Measurements from ENCODE around the gene FAM3B. TPM values are rescaled to one million over a fixed set of nuclear protein-coding genes. Genes with fewer than 3 reads are reported as not detected.

FAM3B gene
- total RNA-seq, 2 experiments from 2014 or later: not detected

- H3K27me3 Mint-ChIP-seq: no peaks in the 10 kb centered on the region
- DNase-seq (no peak), ATAC-seq (ENCODE audit: low read depth) (no peak)
- H3K4me3 Mint-ChIP-seq: no peak overlapping the region
- POLR2A ChIA-PET: no interaction called here
- no peaks in the 10 kb centered on the region for H3K9me3 Mint-ChIP-seq
- peaks cover 2% of the 10 kb centered on the region for H3K4me1 Mint-ChIP-seq
- peaks cover 41% of the 10 kb centered on the region for H3K36me3 Mint-ChIP-seq
- H3K27ac Mint-ChIP-seq: no peak overlapping the region
Measured at GRCh38 chr21:41388259-41388658, 71.7 kb downstream of the FAM3B start.

- no peaks in the 10 kb centered on the region for H3K27me3 Mint-ChIP-seq
- H3K27ac Mint-ChIP-seq: no peak overlapping the region
Measured at GRCh38 chr21:41390043-41390639, 73.5 kb downstream of the FAM3B start.

DNA sequence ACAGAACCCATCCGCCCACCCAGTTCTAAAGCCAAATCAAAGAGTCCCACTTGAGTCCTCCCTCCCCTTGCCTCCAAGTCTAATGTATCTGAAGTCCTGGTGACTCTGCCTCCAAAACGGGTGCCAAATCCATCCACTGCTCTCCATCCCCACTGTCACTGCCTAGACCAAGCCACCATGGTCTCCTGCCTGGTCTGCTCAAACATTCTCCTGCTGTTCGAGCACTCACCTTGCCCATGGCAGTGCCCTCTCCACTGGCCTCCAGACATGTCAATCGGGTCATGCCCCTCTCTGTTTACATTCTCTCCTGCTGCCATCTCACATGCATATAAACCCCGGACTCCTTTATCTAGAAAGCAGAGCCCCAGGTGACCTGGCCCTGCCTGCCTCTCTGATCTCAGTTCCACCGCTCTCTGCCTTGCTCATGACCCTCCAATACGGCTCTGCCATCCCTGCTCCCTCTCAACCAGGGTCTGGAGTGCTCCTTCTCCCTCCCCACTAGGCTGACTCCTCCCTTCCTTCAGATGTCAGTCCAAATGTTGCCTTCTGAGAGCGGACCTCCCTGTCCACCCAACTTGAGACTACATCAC, 77.4 kb downstream of the FAM3B start:
- no peak overlapping the region for H3K27ac Mint-ChIP-seq
- H3K27me3 Mint-ChIP-seq: no peaks in the 10 kb centered on the region
- DNase-seq: no peak
- POLR2A ChIA-PET: no interaction called here
- no peaks in the 10 kb centered on the region for H3K9me3 Mint-ChIP-seq
- no peak overlapping the region for H3K4me3 Mint-ChIP-seq
- no peak for ATAC-seq (ENCODE audit: low read depth)
- peaks cover 55% of the 10 kb centered on the region for H3K36me3 Mint-ChIP-seq
- peaks cover 8% of the 10 kb centered on the region for H3K4me1 Mint-ChIP-seq

More at GRCh38 chr21:41390043-41390639, 73.5 kb downstream of the FAM3B start:
- Mint-ChIP-seq H3K4me1 (peaks cover 8% of the 10 kb centered on the region), H3K4me3 (no peak overlapping the region), H3K9me3 (no peaks in the 10 kb centered on the region), H3K36me3 (peaks cover 45% of the 10 kb centered on the region)
- ATAC-seq (ENCODE audit: low read depth) (no peak), DNase-seq (no peak)
- POLR2A ChIA-PET: no interaction called here

GRCh38 chr21:41396558-41397075, 80.0 kb downstream of the FAM3B start:
- no peak overlapping the region for H3K4me3 Mint-ChIP-seq
- H3K4me1 Mint-ChIP-seq: peaks cover 8% of the 10 kb centered on the region
- no peaks in the 10 kb centered on the region for H3K27me3 Mint-ChIP-seq
- ATAC-seq (ENCODE audit: low read depth): no peak
- H3K36me3 Mint-ChIP-seq: peaks cover 68% of the 10 kb centered on the region
- H3K27ac Mint-ChIP-seq: no peak overlapping the region
- POLR2A ChIA-PET: no interaction called here
- no peak for DNase-seq
- H3K9me3 Mint-ChIP-seq: no peaks in the 10 kb centered on the region

DNA sequence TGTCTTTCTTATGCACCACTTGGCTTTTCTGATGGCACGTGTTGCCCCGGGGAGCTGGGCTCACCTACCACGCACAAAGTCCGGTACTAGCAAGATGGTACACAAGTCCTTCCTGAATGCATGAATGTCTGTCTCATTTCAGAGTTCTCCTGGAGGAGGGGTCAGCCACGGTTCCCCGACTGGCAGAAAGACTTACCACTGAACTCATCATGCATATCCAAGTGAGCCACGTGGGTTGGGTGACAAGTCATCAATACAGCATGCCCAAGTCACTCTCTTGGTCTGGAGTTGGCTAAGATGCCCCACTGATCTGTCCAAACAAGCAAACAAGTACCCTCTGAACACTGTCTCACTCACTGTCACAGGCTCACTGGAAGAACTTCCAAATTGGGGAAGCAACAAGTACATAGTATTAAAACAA, 80.9 kb downstream of the FAM3B start:
- DNase-seq (no peak), ATAC-seq (ENCODE audit: low read depth) (no peak)
- H3K27me3 Mint-ChIP-seq: no peaks in the 10 kb centered on the region
- H3K4me1 Mint-ChIP-seq: peaks cover 8% of the 10 kb centered on the region
- POLR2A ChIA-PET: no interaction called here
- H3K36me3 Mint-ChIP-seq: peaks cover 67% of the 10 kb centered on the region
- H3K4me3 Mint-ChIP-seq: no peak overlapping the region
- H3K27ac Mint-ChIP-seq: no peak overlapping the region
- H3K9me3 Mint-ChIP-seq: no peaks in the 10 kb centered on the region

- POLR2A ChIA-PET: no interaction called here
- ATAC-seq (ENCODE audit: low read depth): no peak
- no peak overlapping the region for H3K27ac Mint-ChIP-seq
- no peak overlapping the region for H3K4me3 Mint-ChIP-seq
- no peak for DNase-seq
- H3K9me3 Mint-ChIP-seq: no peaks in the 10 kb centered on the region
- peaks cover 68% of the 10 kb centered on the region for H3K36me3 Mint-ChIP-seq
- no peaks in the 10 kb centered on the region for H3K27me3 Mint-ChIP-seq
- H3K4me1 Mint-ChIP-seq: peaks cover 8% of the 10 kb centered on the region
Measured at GRCh38 chr21:41398251-41398650, 81.7 kb downstream of the FAM3B start.

- Mint-ChIP-seq H3K27ac (no peak overlapping the region), H3K9me3 (no peaks in the 10 kb centered on the region), H3K4me1 (peaks cover 6% of the 10 kb centered on the region), H3K36me3 (peaks cover 63% of the 10 kb centered on the region), H3K4me3 (no peak overlapping the region), H3K27me3 (no peaks in the 10 kb centered on the region)
- DNase-seq (no peak), ATAC-seq (ENCODE audit: low read depth) (no peak)
- POLR2A ChIA-PET: no interaction called here
Measured at GRCh38 chr21:41398831-41399230, 82.2 kb downstream of the FAM3B start.

DNA sequence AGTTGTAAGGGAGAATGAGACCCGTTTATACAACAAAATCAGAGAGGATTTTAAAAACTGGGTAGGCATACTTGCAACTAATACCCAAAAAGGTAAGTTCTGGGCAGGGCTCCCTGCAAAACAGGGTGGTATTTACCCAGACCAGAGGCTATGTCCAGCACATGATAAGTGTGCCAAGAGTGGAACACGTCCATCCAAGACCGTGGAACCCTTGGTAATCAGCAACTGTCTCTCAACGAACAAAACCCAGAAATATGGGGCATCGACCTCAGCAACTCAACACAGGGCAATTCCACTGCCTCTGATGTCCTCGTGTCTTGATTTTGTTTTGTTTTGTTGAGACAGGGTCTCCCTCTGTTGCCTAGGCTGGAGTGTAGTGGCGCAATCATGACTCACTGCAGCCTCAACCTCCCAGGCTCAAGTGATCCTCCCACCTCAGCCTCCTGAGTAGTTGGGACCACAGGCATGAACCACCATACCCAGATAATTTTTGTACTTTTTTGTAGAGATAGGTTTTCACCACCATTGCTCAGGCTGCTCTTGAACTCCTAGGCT, 82.7 kb downstream of the FAM3B start:
- DNase-seq (no peak), ATAC-seq (ENCODE audit: low read depth) (no peak)
- Mint-ChIP-seq H3K4me1 (peaks cover 1% of the 10 kb centered on the region), H3K27me3 (no peaks in the 10 kb centered on the region), H3K9me3 (no peaks in the 10 kb centered on the region), H3K36me3 (peaks cover 60% of the 10 kb centered on the region), H3K27ac (no peak overlapping the region), H3K4me3 (no peak overlapping the region)
- POLR2A ChIA-PET: no interaction called here

- POLR2A ChIA-PET: no interaction called here
- no peak for ATAC-seq (ENCODE audit: low read depth)
- peaks cover 1% of the 10 kb centered on the region for H3K4me1 Mint-ChIP-seq
- H3K27ac Mint-ChIP-seq: no peak overlapping the region
- no peak for DNase-seq
- peaks cover 56% of the 10 kb centered on the region for H3K36me3 Mint-ChIP-seq
- H3K9me3 Mint-ChIP-seq: no peaks in the 10 kb centered on the region
- H3K27me3 Mint-ChIP-seq: no peaks in the 10 kb centered on the region
- no peak overlapping the region for H3K4me3 Mint-ChIP-seq
Measured at GRCh38 chr21:41402231-41402630, 85.6 kb downstream of the FAM3B start.

DNA sequence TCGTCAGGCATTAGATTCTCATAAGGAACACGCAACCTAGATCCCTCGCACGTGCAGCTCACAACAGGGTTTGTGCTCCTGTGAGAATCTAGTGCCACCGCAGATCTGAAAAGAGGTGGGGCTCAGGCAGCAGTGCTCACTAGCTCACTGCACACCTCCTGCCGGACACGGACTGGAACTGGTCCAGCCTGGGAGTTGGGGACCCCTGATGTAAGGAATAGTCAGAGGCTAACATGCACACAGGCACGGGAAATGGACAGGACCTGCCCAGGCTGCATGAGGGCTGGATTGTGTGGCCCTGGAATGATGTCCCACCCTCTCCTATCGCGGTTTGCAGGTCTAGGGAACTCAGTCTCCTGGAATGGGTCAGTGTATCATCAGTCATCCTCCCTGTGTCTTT, 86.2 kb downstream of the FAM3B start:
- Mint-ChIP-seq H3K27me3 (no peaks in the 10 kb centered on the region), H3K27ac (no peak overlapping the region), H3K4me3 (no peak overlapping the region), H3K36me3 (peaks cover 56% of the 10 kb centered on the region), H3K9me3 (no peaks in the 10 kb centered on the region), H3K4me1 (peaks cover 1% of the 10 kb centered on the region)
- no peak for DNase-seq
- POLR2A ChIA-PET: interaction anchor here (1.2 kb wide), 1 partner anchor 21 kb away, joined by 3 read pairs; no protein-coding TSS in a partner anchor
- ATAC-seq (ENCODE audit: low read depth): no peak

GRCh38 chr21:41403331-41403730, 86.7 kb downstream of the FAM3B start:
- ATAC-seq (ENCODE audit: low read depth): no peak
- no peaks in the 10 kb centered on the region for H3K9me3 Mint-ChIP-seq
- H3K4me3 Mint-ChIP-seq: no peak overlapping the region
- POLR2A ChIA-PET: interaction anchor here (1.2 kb wide), 1 partner anchor 20 kb away, joined by 3 read pairs; no protein-coding TSS in a partner anchor
- DNase-seq: no peak
- H3K27me3 Mint-ChIP-seq: no peaks in the 10 kb centered on the region
- H3K36me3 Mint-ChIP-seq: peaks cover 56% of the 10 kb centered on the region
- no peak overlapping the region for H3K27ac Mint-ChIP-seq
- peaks cover 1% of the 10 kb centered on the region for H3K4me1 Mint-ChIP-seq

- Mint-ChIP-seq H3K27me3 (no peaks in the 10 kb centered on the region), H3K9me3 (no peaks in the 10 kb centered on the region), H3K4me1 (peaks cover 1% of the 10 kb centered on the region), H3K27ac (no peak overlapping the region), H3K4me3 (no peak overlapping the region), H3K36me3 (peaks cover 57% of the 10 kb centered on the region)
- no peak for ATAC-seq (ENCODE audit: low read depth)
- POLR2A ChIA-PET: interaction anchor here (1.2 kb wide), 1 partner anchor 20 kb away, joined by 3 read pairs; no protein-coding TSS in a partner anchor
- no peak for DNase-seq
Measured at GRCh38 chr21:41403966-41404365, 87.4 kb downstream of the FAM3B start.

- Mint-ChIP-seq H3K4me3 (no peak overlapping the region), H3K36me3 (peaks cover 64% of the 10 kb centered on the region), H3K27ac (no peak overlapping the region), H3K4me1 (peaks cover 1% of the 10 kb centered on the region), H3K9me3 (no peaks in the 10 kb centered on the region), H3K27me3 (no peaks in the 10 kb centered on the region)
- POLR2A ChIA-PET: interaction anchor here (0.7 kb wide), 2 partner anchors 21 to 38 kb away, joined by 4 read pairs; partner anchors contain the start of gene MX1
- ATAC-seq (ENCODE audit: low read depth): no peak
- no peak for DNase-seq
Measured at GRCh38 chr21:41405321-41405720, 88.7 kb downstream of the FAM3B start.

DNA sequence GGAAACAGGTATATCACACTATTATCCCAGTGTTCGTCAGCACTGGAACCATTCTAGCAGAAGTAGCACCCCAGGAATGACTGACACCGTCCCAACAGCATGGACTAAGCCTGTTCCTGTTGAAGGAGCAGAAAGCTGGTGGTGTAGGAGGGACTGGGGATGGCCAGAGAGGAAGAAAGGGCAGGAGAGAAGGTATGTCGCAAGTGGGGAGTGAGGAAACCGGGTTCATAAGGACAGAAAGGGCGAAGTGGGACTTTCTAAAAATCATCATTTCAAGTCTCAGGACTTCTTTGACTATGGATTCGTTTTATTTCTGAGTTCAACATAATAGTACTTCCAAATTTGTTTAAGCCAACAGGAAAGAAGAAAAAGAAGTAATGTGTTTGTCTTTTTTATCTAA, 89.7 kb downstream of the FAM3B start:
- H3K27me3 Mint-ChIP-seq: no peaks in the 10 kb centered on the region
- H3K4me1 Mint-ChIP-seq: peaks cover 5% of the 10 kb centered on the region
- no peak for ATAC-seq (ENCODE audit: low read depth)
- H3K4me3 Mint-ChIP-seq: no peak overlapping the region
- no peaks in the 10 kb centered on the region for H3K9me3 Mint-ChIP-seq
- no peak for DNase-seq
- peaks cover 66% of the 10 kb centered on the region for H3K36me3 Mint-ChIP-seq
- no peak overlapping the region for H3K27ac Mint-ChIP-seq
- POLR2A ChIA-PET: interaction anchor here (0.7 kb wide), 1 partner anchor 20 kb away, joined by 4 read pairs; the partner anchor contains the start of gene MX1

Measured in activated naive CD8-positive, alpha-beta T cell treated with anti-CD3 and anti-CD28 coated beads, Interleukin-2, amount 10 ng/mL, durations not matched to agents 7 days and 5 days (primary cell).